NCI-H82 treated with DMSO at 0.1 percent for 48 hours (cell line): ENCODE results near the gene USH1G.
"Not testable (repeated sequence)": the region's sequence is repeated elsewhere in the genome, so short reads cannot be mapped to it uniquely, and the experiment has no call there.

Experiments used
- DNase-seq: peaks from one replicate; lab custom pipeline; 2025; ENCODE audit not compliant: unreplicated experiment; lab: John Stamatoyannopoulos, UW

Gene USH1G

GRCh38 chr17:74906214-74906793 is 16.8 kb downstream of the USH1G start:
- not testable (repeated sequence) for DNase-seq

GRCh38 chr17:74904687-74905409 is 18.2 kb downstream of the USH1G start:
- DNase-seq = no peak

GRCh38 chr17:74903671-74904070 is 19.4 kb downstream of the USH1G start:
- DNase-seq = no peak

- DNase-seq = no peak
Measured at GRCh38 chr17:74903034-74903433, 20.0 kb downstream of the USH1G start.

- no peak for DNase-seq
Measured at GRCh38 chr17:74901353-74902135, 21.5 kb downstream of the USH1G start.

GRCh38 chr17:74900208-74900607 is 22.8 kb downstream of the USH1G start:
- DNase-seq = no peak

DNA sequence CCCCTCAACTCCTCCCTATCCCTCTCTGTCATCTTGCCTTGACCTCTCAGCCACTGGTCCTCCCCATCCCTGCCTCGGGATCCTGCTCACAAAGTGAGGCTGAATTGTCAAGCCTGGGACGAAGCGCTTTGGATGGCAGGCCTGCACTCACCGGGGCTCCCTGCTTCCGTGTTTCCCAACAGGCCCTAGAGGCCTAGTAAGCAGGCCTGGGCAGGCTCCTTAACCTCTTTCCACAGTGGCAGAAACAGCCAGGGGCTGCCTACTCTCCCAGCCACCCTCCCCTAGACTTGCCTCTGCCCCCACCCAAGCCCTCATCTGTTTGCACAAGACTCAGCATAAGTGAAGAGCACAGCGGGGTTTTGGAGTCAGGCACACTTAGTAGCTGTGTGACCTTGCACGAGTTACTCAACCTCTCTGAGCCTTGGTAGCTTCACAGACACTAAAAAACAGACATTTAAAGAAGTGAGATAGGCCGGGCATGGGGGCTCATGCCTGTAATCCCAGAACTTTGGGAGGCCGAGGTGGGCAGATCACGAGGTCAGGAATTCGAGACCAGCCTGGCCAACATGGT is 24.6 kb downstream of the USH1G start:
- no peak for DNase-seq

DNA sequence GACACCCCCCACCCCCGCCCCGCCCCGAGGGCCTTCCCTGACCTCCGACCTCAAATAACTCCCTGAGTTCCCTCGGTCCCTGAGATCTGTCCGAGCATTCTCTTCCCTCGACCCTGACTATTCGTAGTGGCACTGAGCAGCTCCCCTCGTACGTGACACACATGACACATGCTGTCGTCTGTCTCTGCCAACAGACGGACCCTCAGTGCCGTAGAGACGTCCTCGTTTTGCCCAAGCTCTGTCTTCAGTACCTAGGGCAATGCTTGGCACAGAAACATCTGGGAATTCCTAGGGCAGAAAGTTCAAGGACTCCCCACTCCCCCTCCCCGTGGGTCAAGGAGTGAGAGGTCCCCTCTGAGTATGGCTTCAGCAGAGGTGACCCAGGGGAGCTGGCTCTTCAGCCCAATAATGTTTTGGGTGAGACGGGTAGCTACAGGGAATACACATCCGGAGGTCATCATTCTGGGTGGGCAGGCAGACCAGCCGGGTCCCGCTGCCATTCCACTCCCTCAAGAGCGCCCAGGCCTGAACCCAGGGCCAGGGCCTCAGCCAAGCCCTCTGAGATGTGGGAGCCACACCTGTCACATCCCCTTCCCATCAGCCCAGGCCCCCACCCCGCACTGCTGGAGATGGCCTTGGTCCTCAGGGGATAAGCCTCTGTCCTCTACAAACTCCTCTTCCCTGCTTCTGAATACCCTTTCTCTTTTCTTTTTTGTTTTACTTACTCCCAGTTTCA is 29.0 kb downstream of the USH1G start:
- no peak for DNase-seq

DNA sequence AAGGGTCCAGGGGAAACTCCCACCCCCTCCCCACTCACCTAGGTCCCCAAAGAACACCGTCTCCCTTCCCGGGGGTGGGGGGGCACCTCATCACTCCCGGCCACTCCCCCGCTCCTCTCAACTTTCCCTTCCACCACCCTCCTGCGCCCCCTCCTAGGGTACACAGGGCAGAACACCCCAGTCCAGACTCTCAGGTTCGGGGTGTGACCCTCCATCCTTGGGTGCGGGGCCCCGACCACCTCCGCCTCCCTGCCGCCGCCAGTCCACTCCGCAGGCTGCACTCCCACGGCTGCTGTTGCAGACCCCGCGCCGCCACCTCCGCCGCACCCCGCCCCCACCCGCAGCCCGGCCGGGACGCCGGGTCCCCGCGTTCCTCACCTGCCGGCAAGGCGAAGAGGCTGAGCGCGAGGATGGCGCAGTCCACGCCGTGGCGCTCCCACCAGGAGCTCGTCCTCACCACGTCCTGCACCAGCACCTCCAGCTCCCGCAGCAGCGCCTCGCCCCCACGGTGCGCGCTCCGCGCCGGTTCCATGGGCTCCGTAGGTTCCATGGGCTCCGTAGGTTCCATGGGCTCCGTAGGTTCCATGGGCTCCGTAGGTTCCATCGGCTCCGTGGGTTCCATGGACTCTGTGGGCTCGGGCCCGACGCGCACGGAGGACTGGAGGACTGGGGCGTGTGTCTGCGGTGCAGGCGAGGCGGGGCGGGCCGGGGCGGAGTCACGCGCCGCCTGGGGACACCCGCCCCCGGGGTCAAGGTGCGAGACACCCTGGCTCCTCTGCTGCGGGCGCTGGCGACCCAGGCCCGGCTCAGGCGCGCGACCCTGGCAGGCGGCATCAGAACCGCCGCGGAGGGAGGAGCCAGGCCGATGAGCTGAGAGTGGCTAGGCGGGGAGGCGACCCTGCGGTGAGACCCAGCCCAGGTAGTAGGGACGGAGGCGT is 29.8 kb downstream of the USH1G start, which contains the start of gene FADS6:
FADS6 (minus strand) TSS at position 660 of the 938 bp plus-strand sequence; CDS start at position 622, 38 bp downstream.
- no peak for DNase-seq

GRCh38 chr17:74892013-74892841 is 30.8 kb downstream of the USH1G start:
- no peak for DNase-seq

DNA sequence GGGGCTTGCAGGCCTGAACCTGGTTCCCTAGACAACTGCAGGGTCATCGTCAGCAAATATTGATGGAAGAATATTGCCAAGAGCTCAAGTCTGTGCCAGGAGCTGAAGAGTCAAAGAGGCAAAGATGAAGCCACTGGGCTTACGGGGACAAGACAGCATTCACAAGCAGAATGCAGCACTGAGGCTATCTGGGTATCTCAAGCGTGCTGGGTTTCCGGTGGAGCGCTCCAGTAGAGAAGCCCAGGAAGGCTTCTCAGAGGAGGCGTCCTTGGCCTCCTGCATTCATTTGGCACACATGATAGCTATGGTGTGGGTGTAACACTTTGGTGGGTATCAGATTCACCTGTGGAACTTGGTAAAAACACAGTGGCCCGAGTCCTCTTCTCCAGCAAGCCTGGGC is 32.5 kb downstream of the USH1G start:
- no peak for DNase-seq

- DNase-seq = no peak
Measured at GRCh38 chr17:74888469-74888868, 34.6 kb downstream of the USH1G start.

- DNase-seq = no peak
Measured at GRCh38 chr17:74883241-74883745, 39.8 kb downstream of the USH1G start.

DNA sequence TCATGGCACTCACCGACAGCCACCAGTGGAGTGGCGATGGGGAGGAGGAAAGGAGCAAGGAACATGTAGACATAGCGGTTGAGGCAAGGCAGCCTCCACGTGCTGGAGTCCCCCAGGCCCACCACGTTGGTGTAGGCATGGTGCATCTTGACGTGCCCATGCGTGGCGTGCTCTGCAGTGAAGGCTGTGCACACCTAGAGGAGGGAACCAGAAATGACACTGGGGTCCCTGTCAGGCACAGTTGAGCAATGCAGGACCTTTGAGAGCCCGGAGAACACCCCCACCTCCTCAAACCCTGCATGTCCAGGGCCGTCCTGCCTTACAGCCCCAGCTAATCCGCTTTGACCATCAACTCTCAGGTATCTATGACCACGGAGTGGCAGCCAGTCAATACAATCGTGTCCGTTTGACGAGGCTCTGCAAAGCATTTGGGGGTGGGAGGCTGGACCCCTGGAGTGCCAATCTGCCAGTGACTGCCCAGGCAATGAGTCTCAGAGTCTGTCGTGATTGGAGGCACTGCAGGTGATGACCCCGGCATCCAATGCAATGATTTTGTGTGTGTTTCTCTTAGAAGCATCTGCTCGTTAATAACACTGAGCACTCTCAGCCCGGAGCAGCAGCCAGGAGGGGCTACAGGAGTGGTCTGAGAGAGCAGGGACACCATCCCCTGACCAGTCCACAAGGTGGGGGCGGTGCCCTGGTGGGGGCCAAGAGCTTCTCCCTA is 40.4 kb downstream of the USH1G start:
- no peak for DNase-seq

DNA sequence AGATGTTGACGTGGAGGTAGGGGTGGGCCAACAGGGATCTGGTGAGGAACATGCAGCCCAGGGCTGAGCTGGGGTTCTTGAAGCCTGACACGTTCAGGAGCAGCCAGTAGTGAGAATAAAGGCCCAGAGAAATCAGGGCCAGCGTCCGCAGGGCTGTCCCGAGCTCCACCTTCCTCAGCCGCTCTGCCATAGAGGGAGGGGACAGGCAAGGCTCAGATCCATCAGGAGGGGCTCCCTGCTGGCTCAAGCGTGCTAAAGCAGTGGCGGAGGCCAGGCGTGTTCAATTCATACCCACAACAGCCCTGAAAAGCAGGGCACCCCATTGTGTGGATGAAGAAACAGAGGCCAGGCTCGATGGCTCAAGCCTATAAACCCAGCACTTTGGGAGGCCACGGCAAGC is 42.0 kb downstream of the USH1G start:
- DNase-seq = no peak

DNA sequence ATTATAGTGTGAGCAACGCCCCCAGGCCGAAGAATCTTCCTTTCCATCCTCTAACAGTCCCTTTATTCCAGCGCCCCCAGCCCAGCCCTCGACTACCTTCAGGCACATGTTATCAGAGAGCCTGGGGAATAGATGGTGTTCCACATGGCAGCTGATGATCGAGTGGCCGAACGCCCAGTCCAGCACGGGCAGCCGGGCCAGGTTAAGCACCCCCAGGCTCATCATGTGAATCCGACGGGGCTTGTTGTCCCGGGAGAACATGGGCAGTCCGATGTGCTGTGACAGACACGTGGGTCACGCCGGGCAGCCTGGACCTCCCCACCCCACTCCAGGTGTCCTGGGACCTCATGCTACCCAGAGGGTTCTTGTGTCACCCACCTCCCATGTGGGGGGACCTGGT is 43.7 kb downstream of the USH1G start:
- no peak for DNase-seq

DNA sequence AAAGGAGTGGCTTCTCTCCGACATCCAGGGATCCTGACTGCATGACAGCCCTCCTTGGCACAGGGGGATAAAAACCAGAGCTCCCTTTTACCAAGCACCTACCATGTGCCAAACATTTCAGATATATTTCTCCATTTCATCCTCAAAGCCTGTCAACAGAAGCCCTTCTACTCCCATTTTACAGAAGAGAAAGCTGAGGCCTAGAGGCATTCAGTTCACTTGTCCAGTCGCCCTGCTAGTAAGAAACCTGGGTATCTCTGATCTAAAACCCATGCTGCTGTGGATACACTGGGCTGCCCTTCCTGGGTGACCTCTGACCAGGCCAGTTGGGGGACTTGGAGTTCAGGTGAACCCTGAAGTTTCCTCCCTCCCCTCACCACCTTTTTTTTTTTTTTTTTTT is 44.4 kb downstream of the USH1G start:
- DNase-seq = no peak
